ENCODE measurements around the gene ZFYVE16.
"Not testable (repeated sequence)": the region's sequence is repeated elsewhere in the genome, so short reads cannot be mapped to it uniquely, and the experiment has no call there.

Gene ZFYVE16

DNA sequence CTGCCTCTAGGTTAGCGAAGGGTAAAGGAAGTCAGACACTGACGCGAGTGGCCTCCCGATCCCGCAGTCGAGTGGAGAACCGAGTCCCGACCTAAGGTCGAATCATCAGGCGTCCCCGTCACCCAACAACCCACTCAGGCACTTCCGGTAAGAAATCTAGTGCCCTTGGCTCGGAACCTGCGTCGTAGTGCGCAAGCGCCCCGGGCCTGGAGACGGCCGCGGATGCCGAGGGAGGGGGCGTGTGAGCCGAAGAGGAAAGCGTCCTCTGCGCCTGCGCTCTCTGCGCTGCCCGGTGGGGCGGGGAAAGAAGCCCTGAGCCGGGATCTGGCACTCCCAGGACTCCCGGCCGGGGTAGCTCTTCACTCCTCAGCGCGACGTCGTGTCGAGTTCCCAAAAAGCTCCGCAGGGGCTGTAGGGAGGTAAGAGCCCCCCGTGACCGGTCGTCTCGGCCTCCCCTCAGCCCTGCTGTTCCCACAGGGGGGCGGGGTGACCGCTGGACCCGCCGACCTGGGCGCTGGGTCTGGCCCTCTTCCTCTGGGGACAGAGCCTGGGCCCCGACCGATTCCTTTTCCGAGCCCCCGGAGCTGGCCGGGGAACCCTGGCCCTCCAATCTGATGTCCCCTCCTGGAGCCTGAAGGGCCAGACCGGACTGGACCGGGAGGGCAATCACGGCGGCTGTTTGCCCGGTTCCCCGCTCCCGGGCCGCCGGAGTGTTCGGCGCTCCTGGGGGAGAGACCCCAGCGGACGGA, at the start of gene ZFYVE16:
Gene ZFYVE16 (plus strand): TSS at position 330 of the 749 bp plus-strand sequence. CDS start 26,084 bp downstream, outside the sequence.
- peak; percentile 96 for DNase-seq

DNA sequence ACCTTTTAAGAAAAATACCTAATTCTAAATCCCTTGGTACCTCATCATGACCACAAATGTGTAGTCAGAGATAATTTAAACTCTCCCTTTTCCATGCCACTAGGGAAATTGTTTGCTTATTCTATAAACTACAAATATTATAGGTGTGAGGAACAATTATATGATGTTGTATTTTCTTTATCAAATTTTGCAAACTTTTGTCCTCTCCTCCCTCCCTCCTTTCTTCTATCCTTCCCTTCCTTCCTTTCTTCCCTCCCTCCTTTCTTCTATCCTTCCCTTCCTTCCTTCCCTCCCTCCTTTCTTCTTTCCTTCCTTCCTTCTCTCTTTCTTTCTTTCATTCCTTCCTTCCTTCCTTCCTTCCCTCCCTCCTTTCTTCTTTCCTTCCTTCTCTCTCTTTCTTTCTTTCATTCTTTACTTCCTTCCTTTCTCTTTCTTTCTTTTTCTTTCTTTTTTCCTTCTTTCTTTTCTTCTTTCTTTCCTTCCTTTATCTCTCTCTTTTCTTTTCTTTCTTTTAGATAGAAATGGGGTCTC, 46.9 kb upstream of the ZFYVE16 start:
- no peak for DNase-seq

DNA sequence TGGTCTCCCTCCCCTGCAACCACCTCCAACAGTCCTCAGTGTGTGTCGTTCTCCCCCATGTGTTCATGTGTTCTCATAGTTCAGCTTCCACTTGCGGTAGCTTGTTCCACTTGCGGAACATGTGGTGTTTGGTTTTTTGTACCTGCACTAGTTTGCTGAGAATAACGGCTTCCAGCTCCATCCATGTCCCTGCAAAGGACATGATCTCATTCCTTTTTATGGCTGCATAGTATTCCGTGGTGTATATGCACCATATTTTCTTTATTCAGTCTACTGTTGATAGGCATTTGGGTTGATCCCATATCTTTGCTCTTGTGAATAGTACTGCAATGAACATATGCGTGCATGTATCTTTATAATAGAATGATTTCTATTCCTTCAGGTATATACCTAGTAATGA, 43.0 kb upstream of the ZFYVE16 start:
- DNase-seq, result no peak

DNA sequence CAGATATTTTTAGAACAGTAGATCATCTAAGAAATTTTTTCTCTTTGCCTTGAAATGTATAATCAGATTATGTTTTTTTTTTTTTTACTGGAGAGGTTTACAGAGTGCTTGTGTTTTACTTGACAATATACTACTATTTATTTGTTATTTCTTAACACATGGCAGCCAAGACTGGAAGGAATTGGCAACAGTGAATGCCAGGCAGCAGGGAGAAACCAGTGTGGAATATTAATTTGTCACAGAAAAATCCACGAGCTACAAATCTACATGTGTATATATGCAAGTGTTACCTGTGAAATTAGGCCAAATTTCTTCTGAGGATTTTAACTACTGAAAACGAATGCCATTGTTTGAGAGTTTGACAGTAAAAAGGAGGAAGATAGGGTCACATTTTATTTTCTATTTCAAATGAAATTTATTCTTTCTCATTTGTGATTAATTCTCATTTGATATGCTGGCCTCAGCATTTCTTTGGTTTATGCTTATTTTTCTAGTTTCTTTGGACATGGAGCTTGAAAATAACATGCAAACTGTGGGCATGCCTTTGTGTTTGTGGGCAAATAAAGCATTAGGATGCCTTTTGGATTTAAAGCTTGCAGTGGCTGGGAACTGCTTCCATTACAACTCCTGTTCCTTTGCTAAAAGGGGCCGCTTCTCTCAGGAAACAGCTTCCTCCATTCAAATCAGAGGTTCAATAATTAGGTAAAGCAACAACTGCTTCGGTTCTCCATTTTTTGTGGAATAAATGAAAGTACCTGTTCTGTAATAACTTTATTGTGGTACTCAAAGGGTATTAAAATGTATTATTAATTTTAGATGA, 39.0 kb upstream of the ZFYVE16 start:
- DNase-seq, result no peak

DNA sequence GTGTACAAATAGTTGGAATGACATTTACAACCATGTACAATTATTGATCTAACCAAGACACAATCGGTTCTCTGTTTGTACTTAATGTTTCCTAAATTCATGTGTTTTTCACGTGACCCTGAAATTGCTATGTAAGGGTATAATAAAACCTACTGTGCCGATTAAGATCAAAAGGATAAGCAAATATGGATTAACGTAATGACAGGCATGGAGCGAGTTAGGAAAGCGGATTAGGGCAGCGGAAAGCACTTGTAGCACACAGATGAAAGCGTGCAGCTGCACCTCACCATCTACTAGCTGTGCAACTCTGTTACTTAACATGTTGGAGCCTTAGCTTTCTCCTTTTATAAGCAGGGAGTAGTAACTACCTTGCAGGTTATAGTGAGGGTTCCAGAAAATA, 38.3 kb upstream of the ZFYVE16 start:
- no peak for DNase-seq

DNA sequence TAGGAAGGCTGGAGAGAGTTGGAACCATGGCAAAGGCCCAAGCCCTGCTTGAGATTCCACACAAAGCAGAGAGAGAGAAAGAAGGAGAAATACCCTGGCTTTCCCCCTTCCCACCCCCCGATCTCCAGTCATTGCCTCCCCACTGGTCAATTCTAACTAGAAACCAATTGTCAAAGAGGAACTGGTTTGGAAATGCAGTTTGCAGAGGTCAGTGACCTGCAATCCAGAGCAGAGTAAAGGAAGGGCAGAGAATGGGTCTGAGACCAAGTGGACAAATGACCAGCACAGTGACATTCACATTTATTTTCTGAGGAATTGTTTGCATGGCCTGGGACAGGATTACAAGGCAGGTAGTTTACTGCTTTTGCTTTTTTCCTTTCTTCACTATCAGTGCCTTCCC, 37.5 kb upstream of the ZFYVE16 start:
- no peak for DNase-seq

DNA sequence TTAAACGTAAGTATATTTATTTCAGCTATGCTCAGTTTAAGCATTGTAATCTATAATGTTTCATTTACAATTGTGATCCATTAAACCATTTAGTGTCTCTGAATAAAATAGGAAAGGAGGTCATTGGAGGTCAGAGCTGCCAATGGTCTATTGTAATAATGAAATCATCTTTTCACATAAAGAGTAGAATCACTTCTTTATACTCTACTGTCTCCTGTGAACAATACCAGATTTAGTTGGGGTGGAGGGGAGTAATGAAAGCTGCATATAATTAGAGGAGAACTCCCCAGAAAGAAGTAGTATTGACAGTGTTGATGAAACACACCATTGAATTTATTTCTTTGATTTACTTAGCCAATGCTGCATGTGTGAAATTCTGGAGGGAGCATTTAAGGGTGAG, 35.1 kb upstream of the ZFYVE16 start:
- no peak for DNase-seq

DNA sequence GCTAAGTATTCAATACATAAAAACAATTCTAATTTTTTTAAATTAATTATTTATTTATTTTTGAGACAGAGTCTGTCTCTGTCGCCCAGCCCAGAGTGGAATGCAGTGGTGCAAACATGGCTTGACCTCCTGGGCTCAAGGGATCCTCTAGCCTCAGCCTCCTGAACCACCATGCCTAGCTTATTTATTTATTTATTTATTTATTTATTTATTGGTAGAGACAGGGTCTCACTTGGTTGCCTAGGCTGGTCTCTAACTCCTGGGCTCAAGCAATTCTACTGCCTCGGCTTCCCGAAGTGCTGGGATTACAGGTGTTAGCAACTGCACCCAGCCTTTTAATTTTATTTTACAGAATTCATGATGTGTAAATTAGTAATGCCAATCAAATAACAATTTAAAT, 33.7 kb upstream of the ZFYVE16 start:
- no peak for DNase-seq

DNA sequence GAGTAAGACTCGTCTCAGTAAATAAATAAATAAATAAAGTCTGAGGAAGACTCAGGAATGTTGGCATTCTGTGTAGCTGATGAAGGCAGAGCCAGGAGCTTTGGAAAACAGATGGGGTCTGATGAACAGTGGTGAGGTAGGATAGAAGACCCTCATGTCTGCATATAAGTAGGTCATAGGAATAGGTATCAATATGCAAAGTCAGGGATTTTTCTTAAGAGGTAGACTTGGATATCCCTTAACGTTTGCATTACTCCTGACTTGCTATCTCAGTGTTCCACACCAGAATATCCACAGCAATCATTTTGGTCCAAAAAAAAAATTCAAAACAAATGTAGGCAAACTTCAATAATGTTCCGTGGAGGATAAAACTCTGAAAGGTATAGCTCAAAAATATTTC, 31.3 kb upstream of the ZFYVE16 start:
- DNase-seq, result no peak

DNA sequence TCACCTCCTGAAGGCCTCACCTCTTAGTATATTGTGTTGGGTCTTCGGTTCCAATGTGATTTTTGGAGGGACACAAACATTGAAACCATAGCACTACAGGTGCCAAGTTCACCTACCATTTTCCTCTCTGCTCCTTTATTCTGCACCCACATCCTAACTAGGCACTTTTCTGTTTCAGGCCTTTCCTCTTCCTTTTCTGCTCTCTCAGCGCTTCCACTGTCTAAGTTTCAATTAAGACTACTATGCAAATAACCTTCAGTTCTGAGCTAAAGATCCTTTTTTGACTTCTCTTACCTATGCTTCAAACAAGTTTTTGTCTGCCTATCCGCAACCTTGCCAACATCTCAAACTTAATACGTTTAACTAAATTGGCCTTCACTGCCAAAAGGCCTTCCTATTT, 25.4 kb upstream of the ZFYVE16 start:
- no peak for DNase-seq

DNA sequence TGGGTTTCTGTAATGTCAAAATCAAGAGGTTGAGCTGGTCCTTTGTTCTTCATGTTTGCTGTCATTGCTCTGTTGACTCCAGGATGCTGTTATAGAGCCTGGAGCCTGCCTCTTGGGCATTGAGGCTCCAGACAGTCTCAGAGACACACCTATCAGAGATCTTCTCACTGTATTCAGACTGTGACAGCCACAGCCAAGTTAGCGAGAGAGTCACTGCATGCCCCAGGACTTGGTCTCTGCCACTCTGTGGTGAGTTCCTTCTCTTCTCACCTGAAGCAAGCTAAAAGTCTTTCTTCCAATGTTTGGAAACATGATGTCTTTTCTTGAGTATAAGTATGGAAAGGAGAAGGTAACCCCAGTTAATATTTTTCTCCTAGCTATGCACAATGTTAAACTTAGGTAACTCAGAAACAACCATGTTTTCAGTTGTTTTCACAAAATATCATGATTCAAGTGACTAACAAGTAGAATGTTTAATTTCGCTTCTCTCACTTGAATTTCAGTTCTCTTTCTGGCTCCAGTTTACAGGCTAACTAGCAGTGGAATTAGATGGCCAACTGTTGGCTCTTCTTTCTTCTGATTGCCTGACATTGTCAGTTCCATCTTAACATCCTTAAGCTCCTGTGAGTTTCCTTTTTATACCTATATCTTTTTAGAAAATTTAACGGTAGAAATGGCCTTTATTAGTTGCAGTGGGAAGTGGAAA, 20.6 kb upstream of the ZFYVE16 start:
- no peak for DNase-seq

DNA sequence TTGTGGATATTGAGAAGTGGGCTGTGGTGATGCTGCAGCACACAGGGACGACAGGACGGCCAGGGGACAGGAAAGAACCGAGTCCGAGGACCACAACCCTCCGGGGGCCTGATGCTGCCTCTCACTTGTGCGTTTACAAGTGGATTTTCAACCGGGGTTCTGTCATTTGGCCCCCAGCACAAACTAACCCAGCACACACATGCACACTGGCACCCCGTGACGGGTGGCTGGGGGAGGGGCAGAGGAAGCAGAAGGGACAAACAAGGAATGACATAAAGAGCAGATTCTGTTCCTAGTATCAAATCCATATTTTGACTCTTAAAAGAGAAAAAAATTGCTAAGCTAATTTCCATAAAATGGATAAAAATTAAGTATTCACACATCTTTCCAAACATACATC, 18.3 kb upstream of the ZFYVE16 start:
- DNase-seq, result no peak

DNA sequence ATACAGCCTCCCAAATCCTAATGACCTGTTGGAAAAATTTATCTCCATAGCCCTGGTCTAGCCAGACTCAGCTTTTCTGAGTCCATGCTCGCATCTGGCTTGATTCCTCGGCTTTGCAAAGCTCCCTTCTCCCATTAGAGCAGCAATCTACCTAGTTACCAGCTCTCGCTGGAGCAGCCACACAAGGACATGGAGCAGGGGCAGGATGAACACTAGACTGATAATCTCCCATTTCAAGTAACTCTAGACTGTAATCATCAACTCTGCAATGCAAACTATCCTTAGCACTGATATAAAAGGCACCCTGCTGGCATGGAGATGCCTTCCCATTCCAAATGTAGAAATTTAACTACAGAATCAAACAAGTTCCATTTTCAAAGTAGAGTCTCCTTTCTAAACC, 17.5 kb upstream of the ZFYVE16 start:
- not testable (repeated sequence) for DNase-seq

DNA sequence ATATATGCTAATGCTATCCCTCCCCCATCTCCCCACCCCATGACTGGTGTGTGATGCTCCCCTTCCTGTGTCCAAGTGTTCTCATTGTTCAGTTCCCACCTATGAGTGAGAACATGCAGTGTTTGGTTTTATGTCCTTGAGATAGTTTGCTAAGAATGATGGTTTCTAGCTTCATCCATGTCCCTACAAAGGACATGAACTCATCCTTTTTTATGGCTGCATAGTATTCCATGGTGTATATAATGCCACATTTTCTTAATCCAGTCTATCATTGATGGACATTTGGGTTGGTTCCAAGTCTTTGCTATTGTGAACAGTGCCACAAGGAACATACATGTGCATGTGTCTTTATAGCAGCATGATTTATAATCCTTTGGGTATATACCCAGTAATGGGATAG, 16.6 kb upstream of the ZFYVE16 start:
- DNase-seq, result not testable (repeated sequence)

DNA sequence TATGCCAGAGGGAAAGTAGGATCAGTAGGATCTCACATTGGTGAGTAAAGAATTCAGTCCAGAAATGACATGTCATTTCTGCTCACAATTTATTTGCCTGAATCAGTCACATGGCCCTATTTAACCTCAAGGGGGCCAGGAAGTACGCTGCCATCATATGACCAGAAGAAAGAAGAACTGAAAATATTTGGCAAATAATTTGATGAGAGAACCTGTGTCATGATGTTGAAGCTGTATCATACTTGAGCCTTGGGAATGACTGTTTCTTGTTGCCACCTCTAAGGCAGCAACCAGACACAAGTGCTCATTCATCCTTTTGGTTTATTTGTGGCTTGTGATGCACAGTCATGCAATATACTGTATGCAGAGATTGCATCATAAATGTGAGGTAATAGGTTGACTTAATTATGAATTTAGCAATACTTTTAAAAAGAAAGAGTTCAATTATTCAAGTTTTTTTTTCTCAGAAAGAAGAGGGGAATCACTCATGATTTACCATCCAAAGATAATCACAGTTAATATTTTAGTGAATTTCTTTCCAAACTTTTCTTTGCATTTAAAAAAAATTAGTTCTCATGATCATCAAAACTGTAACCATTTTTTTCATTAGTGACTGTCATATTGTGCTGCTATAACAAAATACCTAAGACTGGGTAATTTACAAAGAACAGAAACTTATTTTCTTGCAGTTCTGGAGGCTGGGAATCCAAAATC, 8.2 kb upstream of the ZFYVE16 start:
- DNase-seq, result no peak

DNA sequence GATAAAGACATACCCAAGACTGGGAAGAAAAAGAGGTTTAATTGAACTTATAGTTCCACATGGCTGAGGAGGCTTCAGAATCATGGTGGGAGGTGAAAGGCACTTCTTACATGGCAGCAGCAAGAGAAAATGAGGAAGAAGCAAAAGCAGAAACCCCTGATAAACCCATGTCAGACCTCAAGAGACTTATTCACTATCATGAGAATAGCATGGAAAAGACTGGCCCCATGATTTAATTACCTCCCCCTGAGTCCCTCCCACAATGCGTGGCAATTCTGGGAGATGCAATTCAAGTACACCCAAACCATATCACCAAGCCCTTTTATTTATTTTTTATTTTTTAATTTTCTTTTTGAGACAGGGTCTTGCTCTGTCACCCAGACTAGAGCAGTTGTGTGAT, 7.5 kb upstream of the ZFYVE16 start:
- not testable (repeated sequence) for DNase-seq

DNA sequence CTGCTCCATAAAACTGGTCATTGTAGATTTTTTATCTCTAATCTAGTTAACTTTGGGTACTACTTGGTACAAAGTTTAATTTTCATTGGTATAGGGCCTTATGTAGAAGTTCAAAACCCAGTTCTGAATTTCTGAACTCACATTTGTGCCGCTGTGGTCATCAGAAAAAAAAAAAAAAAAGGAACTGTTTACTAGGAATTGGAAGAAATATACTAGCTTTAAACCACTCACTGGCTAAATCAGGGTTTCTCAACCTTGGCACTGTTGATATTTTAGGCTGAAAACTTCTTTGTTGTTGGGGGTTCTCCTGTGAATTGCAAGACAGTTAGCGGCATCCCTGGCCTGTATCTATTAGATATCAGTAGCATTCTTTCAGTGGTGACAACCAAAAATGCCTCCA, 4.1 kb upstream of the ZFYVE16 start:
- no peak for DNase-seq

DNA sequence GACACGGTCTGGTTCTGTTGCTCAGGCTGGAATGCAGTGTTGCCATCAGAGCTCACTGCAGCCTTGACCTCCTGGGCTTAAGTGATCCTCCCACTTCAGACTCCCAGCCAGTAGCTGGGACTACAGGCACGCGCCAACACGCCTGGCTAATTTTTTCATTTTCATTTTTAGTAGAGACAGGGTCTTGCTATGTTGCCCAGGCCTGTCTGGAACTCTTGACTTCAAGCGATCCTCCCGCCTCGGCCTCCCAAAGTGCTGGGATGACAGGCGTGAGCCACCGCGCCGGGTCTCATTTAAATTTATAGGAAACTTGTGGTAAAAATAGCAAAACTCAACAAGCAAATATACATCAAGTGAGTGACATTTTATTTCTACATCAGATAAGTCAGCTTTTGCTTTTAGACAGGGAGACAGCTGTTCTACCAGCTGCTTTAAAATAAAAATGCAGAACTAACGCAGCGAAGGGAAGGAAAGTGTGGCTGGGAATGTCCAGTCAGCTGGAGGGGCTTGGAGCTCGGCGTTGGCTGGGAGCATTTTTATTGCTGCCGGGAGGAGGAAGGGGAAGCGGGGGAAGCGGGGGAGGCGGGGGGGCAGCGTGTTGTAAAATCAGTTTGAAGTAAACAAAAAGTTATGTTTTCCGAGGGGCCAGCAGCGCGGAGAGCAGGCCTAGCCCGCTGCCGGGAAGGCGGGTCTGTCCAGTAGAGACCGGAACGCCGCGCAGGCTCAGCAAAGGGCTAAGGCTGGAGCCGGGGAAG, 707 bp upstream of the ZFYVE16 start:
- no peak for DNase-seq

DNA sequence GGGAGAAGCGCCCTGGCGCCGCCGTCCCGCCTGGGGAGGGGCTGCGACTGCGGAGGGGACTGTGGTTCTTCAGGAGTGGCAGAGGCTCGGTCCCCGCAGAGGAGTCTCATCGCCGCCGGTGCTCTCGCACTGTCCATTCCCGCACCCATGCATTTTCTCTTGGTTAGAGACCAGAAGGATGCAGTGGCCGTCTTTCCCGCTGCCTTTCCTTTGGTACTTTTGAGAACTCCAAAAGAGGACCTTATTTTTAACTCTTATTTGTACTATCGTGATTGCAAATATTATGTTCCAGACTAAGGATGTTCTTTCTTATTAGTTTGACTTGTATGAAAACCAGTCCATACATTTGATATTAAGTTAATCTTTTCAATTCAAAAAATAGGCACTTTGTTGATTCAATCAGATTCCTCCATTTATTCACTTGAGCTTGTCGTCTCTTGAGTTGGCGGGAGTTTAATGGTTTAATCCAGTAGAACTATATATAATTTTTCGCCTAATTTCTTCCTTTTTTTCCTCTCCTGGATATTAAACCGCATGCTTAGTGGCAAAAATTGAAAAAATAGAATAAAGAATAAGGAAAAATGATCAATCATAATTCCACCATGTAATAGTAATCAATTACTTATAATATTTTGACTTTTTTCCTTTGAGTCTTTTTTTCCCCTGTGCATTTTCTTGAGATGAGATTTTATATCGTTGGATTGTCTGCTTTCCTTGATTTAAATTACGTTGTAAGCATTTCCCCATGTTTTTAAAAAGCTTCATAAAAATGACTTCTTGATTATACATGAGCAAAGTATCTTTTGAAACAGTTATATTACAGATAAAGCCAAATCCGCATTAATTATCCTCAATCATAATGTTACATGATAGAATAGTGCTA, 861 bp downstream of the ZFYVE16 start:
- no peak for DNase-seq

DNA sequence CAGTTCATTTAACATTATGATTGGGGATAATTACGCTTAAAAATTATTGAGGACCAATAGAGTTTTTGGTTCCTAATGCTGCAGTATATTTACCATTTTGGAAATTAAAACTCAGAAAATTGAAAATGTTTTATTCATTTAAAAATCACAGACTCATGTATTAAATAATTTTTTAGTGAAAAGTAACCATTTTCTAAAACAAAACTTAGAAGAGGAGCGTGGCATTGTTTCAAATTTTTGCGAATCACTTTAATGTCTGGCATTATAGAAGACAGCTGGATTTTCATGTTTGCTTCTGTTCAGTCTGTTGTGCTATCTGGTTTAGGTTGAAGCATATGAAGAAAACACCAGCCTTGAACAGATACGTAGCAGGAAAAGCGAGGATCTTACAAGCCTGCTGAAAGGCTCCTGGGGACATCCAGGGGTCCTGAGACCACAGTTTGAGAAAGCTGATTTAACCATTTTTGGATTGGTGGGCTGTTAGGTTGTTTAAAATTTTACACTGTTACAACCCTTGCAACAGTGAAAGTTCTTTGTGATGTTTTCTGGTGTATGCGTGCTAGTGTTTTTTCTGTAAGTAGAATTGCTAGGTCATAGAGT, 1.6 kb downstream of the ZFYVE16 start:
- no peak for DNase-seq

Measured in cortex of kidney (tissue), 1 donor.